GM21526 (cell line): Measurements from ENCODE around the gene SCNN1G.
"Not testable (repeated sequence)": the region's sequence is repeated elsewhere in the genome, so short reads cannot be mapped to it uniquely, and the experiment has no call there.

ENCODE experiments used
- ATAC-seq: cut with Tn5 transposase; IDR thresholded peaks from one replicate; pipeline ENCODE4 v1.9.1; 2021; ENCODE audit warnings: moderate library complexity; ENCODE audit not compliant: unreplicated experiment, low FRiP score

SCNN1G gene

DNA sequence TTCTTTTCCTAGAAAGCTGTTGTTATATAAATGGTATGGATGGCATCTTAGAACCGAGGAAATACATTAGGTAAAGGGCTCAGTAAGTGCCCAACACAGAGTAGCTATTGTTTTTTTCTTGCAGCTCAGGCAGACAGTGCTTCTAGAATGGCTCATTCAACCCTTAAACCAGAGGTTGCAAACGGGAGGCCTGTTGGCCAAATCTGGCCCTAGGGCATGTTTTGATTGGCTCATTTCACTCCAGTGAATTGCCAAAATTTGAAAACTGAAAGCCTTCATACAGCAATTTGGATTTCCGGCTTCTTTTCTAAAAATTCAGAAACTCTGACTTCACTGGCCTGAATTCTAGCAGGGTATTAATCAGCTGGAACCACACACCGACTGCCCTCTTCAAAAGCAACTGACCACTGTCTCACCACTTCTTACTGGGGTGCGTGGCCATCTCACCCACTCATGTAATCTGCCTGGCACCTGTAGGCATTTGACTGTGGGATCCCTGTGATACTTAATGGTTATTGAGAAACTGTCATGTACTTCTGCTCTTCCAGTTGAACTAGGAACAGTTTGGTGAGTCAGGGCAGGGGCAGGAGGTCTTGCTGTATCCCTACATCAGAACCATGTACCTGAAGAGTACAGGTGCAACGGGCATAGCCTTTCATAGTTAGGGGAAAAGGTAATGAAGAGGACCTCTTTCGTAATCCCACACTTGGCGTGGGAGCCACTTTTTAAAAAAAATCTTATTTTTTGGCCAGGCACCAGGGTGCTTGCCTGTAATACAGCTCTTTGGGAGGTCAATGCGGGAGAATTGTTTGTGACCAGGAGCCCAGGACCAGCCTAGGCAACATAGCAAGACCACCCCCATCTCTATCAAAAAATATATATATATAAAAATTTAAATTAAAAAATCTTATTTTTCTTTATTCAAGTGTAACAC lies 66.0 kb downstream of the SCNN1G start:
- no peak for ATAC-seq

DNA sequence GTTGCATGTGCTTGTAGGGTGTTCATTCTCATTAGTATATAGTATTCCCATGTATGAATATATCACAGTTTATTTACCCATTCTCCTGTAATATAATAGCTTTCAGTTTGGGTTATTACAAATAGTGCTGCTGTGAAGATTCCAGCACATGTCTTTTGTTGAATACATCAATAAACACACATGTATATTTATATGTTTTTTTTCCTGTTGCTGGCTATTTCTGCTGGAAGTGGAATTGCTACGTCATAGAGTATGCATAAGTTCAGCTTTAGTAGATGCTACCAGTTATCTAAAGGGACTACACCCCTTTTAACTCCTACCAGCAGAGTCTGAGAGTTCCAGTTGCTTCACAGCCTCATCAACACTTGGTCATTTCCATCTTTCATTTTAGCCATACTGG lies 67.3 kb downstream of the SCNN1G start:
- no peak for ATAC-seq

DNA sequence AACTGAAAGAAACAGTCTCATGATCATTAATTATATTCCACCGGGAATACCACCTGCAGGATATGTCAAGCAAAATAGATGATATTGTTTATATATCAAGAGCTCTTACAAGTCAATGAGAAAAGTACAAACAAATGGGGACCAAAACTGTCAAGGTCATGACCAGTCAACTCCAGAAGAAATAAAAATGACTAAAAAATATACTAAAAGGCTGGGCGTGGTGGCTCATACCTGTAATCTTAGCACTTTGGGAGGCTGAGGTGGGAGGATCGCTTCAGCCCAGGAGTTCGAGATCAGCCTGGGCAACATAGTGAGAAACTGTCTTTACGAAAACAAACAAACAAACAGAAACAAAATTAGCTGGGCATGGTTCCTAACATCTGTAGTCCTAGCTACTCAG lies 69.8 kb downstream of the SCNN1G start:
- ATAC-seq, result no peak

DNA sequence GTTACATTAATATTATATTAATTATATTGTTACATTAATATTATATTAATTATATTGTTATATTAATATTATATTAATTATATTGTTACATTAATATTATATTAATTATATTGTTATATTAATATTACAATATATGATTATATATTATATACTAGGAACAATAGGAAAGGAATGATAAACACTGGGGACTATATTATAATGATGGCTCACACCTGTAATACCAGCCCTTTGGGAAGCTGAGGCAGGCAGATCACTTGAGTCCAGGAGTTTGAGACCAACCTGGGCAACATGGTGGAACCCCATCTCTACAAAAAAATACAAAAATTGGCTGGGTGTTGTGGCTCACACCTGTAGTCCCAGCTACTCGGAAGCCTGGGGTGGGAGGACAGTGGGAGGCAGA lies 71.1 kb downstream of the SCNN1G start:
- ATAC-seq, result not testable (repeated sequence)

DNA sequence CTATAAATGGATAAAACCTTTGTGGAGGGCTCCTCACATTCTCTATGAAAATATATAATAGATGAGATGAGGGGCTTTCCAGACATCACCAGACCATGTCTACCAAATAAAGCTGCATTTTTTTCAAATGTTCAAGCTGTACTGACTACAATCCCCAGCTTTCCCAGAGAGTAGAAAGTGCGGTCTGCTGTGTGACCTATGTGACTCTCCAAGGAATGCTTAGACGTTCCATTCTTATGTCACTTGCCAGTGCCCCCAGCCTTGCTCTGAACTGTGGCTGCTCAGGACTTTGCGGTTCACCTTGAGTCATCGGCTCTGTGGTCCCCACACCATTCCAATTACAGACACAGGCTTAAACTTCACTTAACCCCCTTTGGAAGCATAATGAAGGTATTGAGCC lies 71.8 kb downstream of the SCNN1G start:
- no peak for ATAC-seq

DNA sequence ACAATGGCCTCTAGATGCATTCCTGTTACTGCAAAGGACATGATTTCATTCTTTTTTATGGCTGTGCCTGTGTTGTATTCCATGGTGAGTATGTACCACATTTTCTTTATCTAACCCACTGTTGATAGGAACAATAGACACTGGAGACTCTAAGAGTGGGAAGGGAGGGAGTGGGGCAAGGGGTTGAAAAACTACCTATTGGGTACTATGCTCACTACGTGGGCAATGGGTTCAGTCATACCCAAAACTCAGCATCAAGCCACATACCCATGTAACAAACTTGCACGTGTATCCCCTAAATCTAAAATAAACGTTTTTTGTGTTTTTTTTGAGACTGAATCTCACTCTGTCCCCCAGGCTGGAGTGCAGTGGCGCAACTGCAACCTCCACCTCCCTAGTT lies 72.5 kb downstream of the SCNN1G start:
- ATAC-seq, result no peak

DNA sequence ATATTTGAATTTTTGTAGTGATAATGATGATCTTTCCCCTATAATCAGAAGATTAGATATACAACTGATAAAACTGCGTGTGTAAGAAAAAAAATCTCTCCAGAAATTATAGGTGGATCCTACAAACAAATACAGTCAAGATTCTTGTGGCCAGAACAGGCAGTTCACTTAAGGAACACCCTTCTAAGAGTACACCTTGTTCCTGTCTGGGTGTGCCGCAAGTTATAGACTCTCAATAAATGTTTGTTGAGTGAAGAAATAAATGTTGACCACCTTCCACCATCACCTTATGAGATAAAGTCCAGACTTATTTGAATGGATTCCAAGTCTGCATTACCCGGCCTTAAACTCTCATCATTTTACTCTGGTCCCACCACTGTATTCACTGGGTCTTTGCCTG lies 73.9 kb downstream of the SCNN1G start:
- ATAC-seq, result no peak

DNA sequence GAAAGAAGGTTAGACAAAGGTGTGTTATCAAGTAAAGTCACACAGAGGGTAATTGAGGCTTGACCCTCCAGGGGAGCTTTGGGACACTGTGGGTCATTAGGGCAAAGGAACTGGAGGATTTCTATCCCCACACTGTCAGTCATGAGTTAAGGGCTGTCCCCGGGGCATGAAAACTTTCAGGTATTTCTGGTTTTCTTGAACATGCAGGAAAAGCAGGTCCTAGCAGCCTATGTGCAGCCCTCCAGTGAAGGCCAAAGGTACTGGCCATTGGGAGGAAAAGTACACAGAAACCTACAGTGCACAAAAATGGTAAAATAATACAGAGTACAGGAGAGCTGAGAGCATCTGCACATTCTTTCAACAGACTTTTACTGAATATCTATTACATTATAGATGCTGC lies 75.1 kb downstream of the SCNN1G start:
- no peak for ATAC-seq

DNA sequence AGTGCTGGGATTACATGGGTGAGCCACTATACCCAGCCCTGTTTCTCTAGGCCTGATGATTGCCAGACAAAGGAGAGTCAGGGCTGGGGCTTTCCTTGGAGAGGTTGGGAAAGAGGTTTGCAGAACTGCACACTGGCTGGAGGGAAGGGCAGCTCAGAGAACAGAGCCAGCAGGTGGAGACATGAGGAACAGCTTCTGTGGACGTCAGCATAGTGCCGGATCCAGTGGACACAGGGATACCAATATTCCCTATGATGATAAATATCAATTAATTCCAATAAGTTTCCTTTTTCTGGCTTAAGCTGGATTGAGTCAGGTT lies 76.3 kb downstream of the SCNN1G start:
- no peak for ATAC-seq
